ENCODE data around the gene KLHL36. TPM values are rescaled to one million over a fixed set of nuclear protein-coding genes. Genes with fewer than 3 reads are reported as not detected.

Gene KLHL36
- total and polyA plus RNA-seq, 4 donors: 11.5 to 53.6 (median 16.9) TPM

DNA sequence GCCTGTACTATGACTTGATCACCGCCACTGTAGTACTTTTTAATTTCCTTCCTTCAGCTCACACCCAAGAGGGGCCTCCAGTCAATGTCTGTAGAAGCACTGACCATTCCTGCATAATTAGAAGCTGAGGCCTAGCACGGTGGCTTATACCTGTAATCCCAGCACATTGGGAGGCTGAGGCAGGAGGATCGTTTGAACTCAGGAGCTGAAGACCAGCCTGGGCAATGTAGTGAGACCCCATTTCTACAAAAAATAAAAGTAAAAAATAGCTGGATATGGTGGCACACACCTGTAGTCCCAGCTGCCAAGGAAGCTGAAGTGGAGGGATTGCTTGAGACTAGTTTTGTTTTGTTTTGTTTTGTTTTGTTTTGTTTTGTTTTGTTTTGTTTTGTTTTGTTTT lies 5.9 kb downstream of the KLHL36 start:
- H3K36me3 ChIP-seq (ENCODE audit: control insufficient read depth in 4 of 4, insufficient read depth in 3 of 4, low read depth in 1 of 4, low read length in 3 of 4): peaks cover 17 to 42% (median 28%) of the 10 kb centered on the region in 4 donors
- H3K27ac ChIP-seq (ENCODE audit: low read depth in 1 of 2, low read length in 2 of 2): no peak overlapping the region
- no peaks in the 10 kb centered on the region for H3K9me3 ChIP-seq (ENCODE audit: control insufficient read depth in 4 of 4, low read length in 3 of 4)
- no peak for TF ChIP-seq GABPA (IDR thresholded peaks at IDR 0.05 in 1 of 2, conservative IDR thresholded peaks at IDR 0.05 in 1 of 2)
- no peak for TF ChIP-seq YY1 (IDR thresholded peaks at IDR 0.05)
- TF ChIP-seq, protein P1, sequence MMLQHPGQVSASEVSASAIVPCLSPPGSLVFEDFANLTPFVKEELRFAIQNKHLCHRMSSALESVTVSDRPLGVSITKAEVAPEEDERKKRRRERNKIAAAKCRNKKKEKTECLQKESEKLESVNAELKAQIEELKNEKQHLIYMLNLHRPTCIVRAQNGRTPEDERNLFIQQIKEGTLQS (IDR thresholded peaks at IDR 0.05): no peak
- TF ChIP-seq RXRA (IDR thresholded peaks at IDR 0.05): no peak
- TF ChIP-seq, protein P2, sequence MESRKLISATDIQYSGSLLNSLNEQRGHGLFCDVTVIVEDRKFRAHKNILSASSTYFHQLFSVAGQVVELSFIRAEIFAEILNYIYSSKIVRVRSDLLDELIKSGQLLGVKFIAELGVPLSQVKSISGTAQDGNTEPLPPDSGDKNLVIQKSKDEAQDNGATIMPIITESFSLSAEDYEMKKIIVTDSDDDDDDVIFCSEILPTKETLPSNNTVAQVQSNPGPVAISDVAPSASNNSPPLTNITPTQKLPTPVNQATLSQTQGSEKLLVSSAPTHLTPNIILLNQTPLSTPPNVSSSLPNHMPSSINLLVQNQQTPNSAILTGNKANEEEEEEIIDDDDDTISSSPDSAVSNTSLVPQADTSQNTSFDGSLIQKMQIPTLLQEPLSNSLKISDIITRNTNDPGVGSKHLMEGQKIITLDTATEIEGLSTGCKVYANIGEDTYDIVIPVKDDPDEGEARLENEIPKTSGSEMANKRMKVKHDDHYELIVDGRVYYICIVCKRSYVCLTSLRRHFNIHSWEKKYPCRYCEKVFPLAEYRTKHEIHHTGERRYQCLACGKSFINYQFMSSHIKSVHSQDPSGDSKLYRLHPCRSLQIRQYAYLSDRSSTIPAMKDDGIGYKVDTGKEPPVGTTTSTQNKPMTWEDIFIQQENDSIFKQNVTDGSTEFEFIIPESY (IDR thresholded peaks at IDR 0.05): no peak
- TF ChIP-seq EGR1 (IDR thresholded peaks at IDR 0.05; ENCODE audit: low read depth in 2 of 2): no peak
- TF ChIP-seq, protein P3, sequence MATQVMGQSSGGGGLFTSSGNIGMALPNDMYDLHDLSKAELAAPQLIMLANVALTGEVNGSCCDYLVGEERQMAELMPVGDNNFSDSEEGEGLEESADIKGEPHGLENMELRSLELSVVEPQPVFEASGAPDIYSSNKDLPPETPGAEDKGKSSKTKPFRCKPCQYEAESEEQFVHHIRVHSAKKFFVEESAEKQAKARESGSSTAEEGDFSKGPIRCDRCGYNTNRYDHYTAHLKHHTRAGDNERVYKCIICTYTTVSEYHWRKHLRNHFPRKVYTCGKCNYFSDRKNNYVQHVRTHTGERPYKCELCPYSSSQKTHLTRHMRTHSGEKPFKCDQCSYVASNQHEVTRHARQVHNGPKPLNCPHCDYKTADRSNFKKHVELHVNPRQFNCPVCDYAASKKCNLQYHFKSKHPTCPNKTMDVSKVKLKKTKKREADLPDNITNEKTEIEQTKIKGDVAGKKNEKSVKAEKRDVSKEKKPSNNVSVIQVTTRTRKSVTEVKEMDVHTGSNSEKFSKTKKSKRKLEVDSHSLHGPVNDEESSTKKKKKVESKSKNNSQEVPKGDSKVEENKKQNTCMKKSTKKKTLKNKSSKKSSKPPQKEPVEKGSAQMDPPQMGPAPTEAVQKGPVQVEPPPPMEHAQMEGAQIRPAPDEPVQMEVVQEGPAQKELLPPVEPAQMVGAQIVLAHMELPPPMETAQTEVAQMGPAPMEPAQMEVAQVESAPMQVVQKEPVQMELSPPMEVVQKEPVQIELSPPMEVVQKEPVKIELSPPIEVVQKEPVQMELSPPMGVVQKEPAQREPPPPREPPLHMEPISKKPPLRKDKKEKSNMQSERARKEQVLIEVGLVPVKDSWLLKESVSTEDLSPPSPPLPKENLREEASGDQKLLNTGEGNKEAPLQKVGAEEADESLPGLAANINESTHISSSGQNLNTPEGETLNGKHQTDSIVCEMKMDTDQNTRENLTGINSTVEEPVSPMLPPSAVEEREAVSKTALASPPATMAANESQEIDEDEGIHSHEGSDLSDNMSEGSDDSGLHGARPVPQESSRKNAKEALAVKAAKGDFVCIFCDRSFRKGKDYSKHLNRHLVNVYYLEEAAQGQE (IDR thresholded peaks at IDR 0.05): no peak
- no peak for TF ChIP-seq FOXA2 (IDR thresholded peaks at IDR 0.05)
- H3K4me1 ChIP-seq (ENCODE audit: control insufficient read depth in 4 of 4, insufficient read depth in 4 of 4, low read length in 3 of 4): peaks cover 0 to 14% (median 6%) of the 10 kb centered on the region in 4 donors
- DNase-seq (ENCODE audit: low spot score): no peak
- no peaks in the 10 kb centered on the region for H3K27me3 ChIP-seq (ENCODE audit: control insufficient read depth in 4 of 4, insufficient read depth in 4 of 4, low read length in 3 of 4)
- no peak overlapping the region for H3K9ac ChIP-seq (ENCODE audit: low read depth in 1 of 2, low read length in 2 of 2)
- H3K4me3 ChIP-seq (ENCODE audit: low read depth in 1 of 3, low read length in 3 of 3): no peak overlapping the region
- WGBS: 96% methylated on average over 3 of the region's 3 CpGs

DNA sequence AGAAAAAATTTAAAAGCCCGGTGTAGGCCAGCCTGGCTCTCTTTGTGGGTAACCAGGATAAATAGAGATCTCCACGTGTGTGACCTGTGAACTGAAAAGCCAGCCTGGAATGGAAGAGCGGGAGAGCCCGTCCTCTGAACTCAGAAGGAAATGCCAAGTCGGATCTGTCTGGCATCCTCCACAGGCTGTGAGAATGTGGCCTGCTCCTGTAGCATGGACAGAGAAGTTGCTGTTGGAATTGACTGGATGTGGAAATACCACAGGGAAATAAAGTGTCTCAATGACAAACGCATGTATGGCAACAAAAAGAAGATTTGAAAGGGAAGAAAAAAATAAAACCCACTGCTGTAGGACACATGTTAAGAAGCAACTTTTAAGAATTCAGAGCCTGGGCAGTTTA lies 6.7 kb downstream of the KLHL36 start:
- H3K9ac ChIP-seq (ENCODE audit: low read depth in 1 of 2, low read length in 2 of 2): no peak overlapping the region
- no peak for DNase-seq (ENCODE audit: low spot score)
- no peaks in the 10 kb centered on the region for H3K27me3 ChIP-seq (ENCODE audit: control insufficient read depth in 4 of 4, insufficient read depth in 4 of 4, low read length in 3 of 4)
- WGBS: 71% methylated on average over 6 of the region's 6 CpGs
- no peak overlapping the region for H3K4me3 ChIP-seq (ENCODE audit: low read depth in 1 of 3, low read length in 3 of 3)
- H3K36me3 ChIP-seq (ENCODE audit: control insufficient read depth in 4 of 4, insufficient read depth in 3 of 4, low read depth in 1 of 4, low read length in 3 of 4): peaks cover 17 to 50% (median 35%) of the 10 kb centered on the region in 4 donors
- no peak overlapping the region for H3K27ac ChIP-seq (ENCODE audit: low read depth in 1 of 2, low read length in 2 of 2)
- TF ChIP-seq SP1 (IDR thresholded peaks at IDR 0.05) (no peak), FOXA2 (IDR thresholded peaks at IDR 0.05) (no peak), JUND (IDR thresholded peaks at IDR 0.05) (no peak), GABPA (IDR thresholded peaks at IDR 0.05 in 1 of 2, conservative IDR thresholded peaks at IDR 0.05 in 1 of 2) (no peak), RXRA (IDR thresholded peaks at IDR 0.05) (no peak), NR2F2 (IDR thresholded peaks at IDR 0.05) (no peak), YY1 (IDR thresholded peaks at IDR 0.05) (no peak), EGR1 (IDR thresholded peaks at IDR 0.05; ENCODE audit: low read depth in 2 of 2) (no peak)
- TF ChIP-seq, protein P1 (IDR thresholded peaks at IDR 0.05): no peak
- TF ChIP-seq, protein P4, sequence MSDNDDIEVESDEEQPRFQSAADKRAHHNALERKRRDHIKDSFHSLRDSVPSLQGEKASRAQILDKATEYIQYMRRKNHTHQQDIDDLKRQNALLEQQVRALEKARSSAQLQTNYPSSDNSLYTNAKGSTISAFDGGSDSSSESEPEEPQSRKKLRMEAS (IDR thresholded peaks at IDR 0.05): no peak
- peaks cover 0 to 10% (median 2%) of the 10 kb centered on the region in 4 donors for H3K4me1 ChIP-seq (ENCODE audit: control insufficient read depth in 4 of 4, insufficient read depth in 4 of 4, low read length in 3 of 4)
- no peaks in the 10 kb centered on the region for H3K9me3 ChIP-seq (ENCODE audit: control insufficient read depth in 4 of 4, low read length in 3 of 4)

Data from liver (tissue), 9 donors.